IMR-90 (cell line): ENCODE results near the gene COPZ1. TPM values are rescaled to one million over a fixed set of nuclear protein-coding genes. Genes with fewer than 3 reads are reported as not detected.

Experiments used
- ATAC-seq: fragments of 200-7000 bp; cut with Tn5 transposase; 2 replicates; pipeline ENCODE4 v1.9.1; 2020; ENCODE audit warnings: low read depth, mild to moderate bottlenecking, moderate library complexity
- BruUV-seq: library from RNA; stranded (reverse); fragments of 400-500 nt; replicated peaks from 2 replicates; lab custom pipeline; 2021; lab: Mats Ljungman, UMichigan
- CTCF ChIA-PET: fragments of 300-600 bp; formaldehyde crosslinking; extraction: SDS; loops from one replicate; lab custom pipeline; 2021; ENCODE audit warnings: antibody characterized with exemption; lab: Yijun Ruan, JAX
- POLR2A ChIA-PET: fragments of 300-600 bp; sonication (Branson Sonifier 250); formaldehyde crosslinking; loops from one replicate; lab custom pipeline; 2022; ENCODE audit warnings: antibody characterized with exemption; ENCODE audit not compliant: unreplicated experiment; lab: Charles Lee
- DNase-seq: peaks from one replicate; pipeline ENCODE4 v3.0.0; 2013
- H2AFZ ChIP-seq: replicated peaks from 2 replicates; pipeline ENCODE3; 2013; ENCODE audit warnings: low read length, mild to moderate bottlenecking; ENCODE audit not compliant: poor library complexity
- H2AK5ac ChIP-seq: 2 replicates; pipeline ENCODE4 v1.6.1; 2013; ENCODE audit warnings: low read depth, low read length, inconsistent platforms
- H2AK9ac ChIP-seq: replicated peaks from 2 replicates; pipeline ENCODE3; 2013; ENCODE audit warnings: mild to moderate bottlenecking, low read depth, low read length, moderate library complexity; ENCODE audit not compliant: poor library complexity
- H2BK120ac ChIP-seq: 2 replicates; pipeline ENCODE4 v1.6.1; 2013; ENCODE audit warnings: low read depth, low read length, inconsistent platforms
- H2BK15ac ChIP-seq: 3 replicates; pipeline ENCODE4 v1.6.1; 2013; ENCODE audit warnings: low read depth, low read length, inconsistent platforms
- H2BK20ac ChIP-seq: 2 replicates; pipeline ENCODE4 v1.6.1; 2013; ENCODE audit warnings: low read depth, mild to moderate bottlenecking, inconsistent platforms, low read length, moderate library complexity
- H2BK5ac ChIP-seq: 2 replicates; pipeline ENCODE4 v1.6.1; 2013; ENCODE audit warnings: mild to moderate bottlenecking, low read depth, low read length, inconsistent platforms; ENCODE audit not compliant: poor library complexity, severe bottlenecking
- H3K14ac ChIP-seq: replicated peaks from 2 replicates; pipeline ENCODE4 v1.6.1; 2013; ENCODE audit warnings: low read depth, low read length, inconsistent platforms
- H3K18ac ChIP-seq: 2 replicates; pipeline ENCODE4 v1.6.1; 2013; ENCODE audit warnings: low read depth, low read length, control low read depth
- H3K23ac ChIP-seq: 2 replicates; pipeline ENCODE4 v1.6.1; 2013; ENCODE audit warnings: low read depth, low read length, inconsistent platforms
- H3K27ac ChIP-seq: 2 replicates; pipeline ENCODE4 v1.5.1; 2013; ENCODE audit warnings: mild to moderate bottlenecking, control low read depth, low read length; ENCODE audit not compliant: insufficient read depth
- H3K27me3 ChIP-seq: 2 replicates; pipeline ENCODE4 v1.6.1; 2013; ENCODE audit warnings: low read length; ENCODE audit not compliant: control insufficient read depth, insufficient read depth
- H3K36me3 ChIP-seq: 2 replicates; pipeline ENCODE4 v1.6.1; 2013; ENCODE audit warnings: low read length, mixed read lengths; ENCODE audit not compliant: control insufficient read depth, insufficient read depth
- H3K4ac ChIP-seq: 2 replicates; pipeline ENCODE4 v1.6.1; 2013; ENCODE audit warnings: low read depth, low read length, inconsistent platforms
- H3K4me1 ChIP-seq: 2 replicates; pipeline ENCODE4 v1.6.1; 2013; ENCODE audit warnings: low read length, mixed read lengths; ENCODE audit not compliant: control insufficient read depth, insufficient read depth
- H3K4me2 ChIP-seq: 2 replicates; pipeline ENCODE4 v1.6.1; 2013; ENCODE audit warnings: low read depth, mild to moderate bottlenecking, control low read depth, low read length, moderate library complexity
- H3K4me3 ChIP-seq: 2 replicates; pipeline ENCODE4 v1.5.1; 2013; ENCODE audit warnings: low read depth, mild to moderate bottlenecking, control low read depth, low read length, moderate library complexity; ENCODE audit not compliant: insufficient read depth
- H3K56ac ChIP-seq: 2 replicates; pipeline ENCODE4 v1.6.1; 2013; ENCODE audit warnings: low read length, inconsistent platforms; ENCODE audit not compliant: insufficient read depth; ENCODE audit errors: extremely low read depth
- H3K79me1 ChIP-seq, 2 experiments: 2 replicates each; pipeline ENCODE4 v1.6.1; 2013; ENCODE audit warnings: low read length in 2 of 2, inconsistent platforms in 1 of 2, low read depth in 1 of 2
- H3K9ac ChIP-seq: 2 replicates; pipeline ENCODE4 v1.6.1; 2013; ENCODE audit warnings: low read depth, low read length, control low read depth
- H3K9me1 ChIP-seq: 2 replicates; pipeline ENCODE4 v1.6.1; 2013; ENCODE audit warnings: low read length, inconsistent platforms; ENCODE audit not compliant: insufficient read depth
- H3K9me3 ChIP-seq: 2 replicates; pipeline ENCODE4 v1.6.1; 2013; ENCODE audit warnings: low read length; ENCODE audit not compliant: control insufficient read depth, insufficient read depth
- H4K20me1 ChIP-seq: 2 replicates; pipeline ENCODE4 v1.6.1; 2013; ENCODE audit warnings: low read length, inconsistent platforms; ENCODE audit not compliant: insufficient read depth
- H4K5ac ChIP-seq: 2 replicates; pipeline ENCODE4 v1.6.1; 2013; ENCODE audit warnings: mild to moderate bottlenecking, low read depth, low read length, control low read depth
- H4K8ac ChIP-seq, 2 experiments: 2 replicates each; pipeline ENCODE4 v1.6.1; 2013; ENCODE audit warnings: low read depth in 2 of 2, low read length in 2 of 2, control low read depth in 1 of 2, inconsistent platforms in 1 of 2
- H4K91ac ChIP-seq: 2 replicates; pipeline ENCODE4 v1.6.1; 2013; ENCODE audit warnings: low read depth, low read length, inconsistent platforms; ENCODE audit not compliant: insufficient read depth
- BHLHE40 ChIP-seq: fragments of 150-350 bp; IDR thresholded peaks from 2 replicates; pipeline ENCODE4 v1.6.1; 2016; ENCODE audit warnings: mild to moderate bottlenecking, low read depth, low read length
- CEBPB ChIP-seq: IDR thresholded peaks from 2 replicates; pipeline ENCODE4 v1.6.1; 2012; ENCODE audit warnings: low read depth, low read length, improper control_type of control experiment
- CHD1 ChIP-seq: IDR thresholded peaks from 2 replicates; pipeline ENCODE4 v1.6.1; 2012; ENCODE audit warnings: low read depth, low read length, improper control_type of control experiment
- ELK1 ChIP-seq: fragments of 150-350 bp; IDR thresholded peaks from 2 replicates; pipeline ENCODE4 v1.6.1; 2016; ENCODE audit warnings: low read depth, mild to moderate bottlenecking, low read length, moderate library complexity, borderline replicate concordance
- FOS ChIP-seq: fragments of 150-350 bp; IDR thresholded peaks from 2 replicates; pipeline ENCODE4 v1.6.1; 2016; ENCODE audit warnings: low read depth, low read length
- MAFK ChIP-seq: IDR thresholded peaks from 2 replicates; pipeline ENCODE4 v1.6.1; 2012; ENCODE audit warnings: low read depth, low read length, improper control_type of control experiment
- MAZ ChIP-seq: IDR thresholded peaks from 2 replicates; pipeline ENCODE4 v1.6.1; 2012; ENCODE audit warnings: low read depth, mild to moderate bottlenecking, low read length, improper control_type of control experiment, moderate library complexity, borderline replicate concordance
- MXI1 ChIP-seq: IDR thresholded peaks from 2 replicates; pipeline ENCODE4 v1.6.1; 2012; ENCODE audit warnings: low read depth, mild to moderate bottlenecking, low read length, moderate library complexity, borderline replicate concordance
- RAD21 ChIP-seq: IDR thresholded peaks from 2 replicates; pipeline ENCODE4 v1.6.1; 2012; ENCODE audit warnings: low read length, improper control_type of control experiment
- RFX5 ChIP-seq: IDR thresholded peaks from 2 replicates; pipeline ENCODE4 v1.8.0; 2012; ENCODE audit warnings: low read depth, mild to moderate bottlenecking, low read length, moderate library complexity
- SMC3 ChIP-seq: fragments of 150-350 bp; IDR thresholded peaks from 2 replicates; pipeline ENCODE4 v1.6.1; 2016; ENCODE audit warnings: low read depth, mild to moderate bottlenecking, antibody characterized with exemption, low read length, moderate library complexity
- WGBS, 2 experiments: methylation state at CpG; one replicate each; pipeline versions ENCODE4 v1.1.5 to v1.1.7; 2013; ENCODE audit warnings: missing lambda C conversion rate in 2 of 2; ENCODE audit not compliant: insufficient read length in 1 of 2; ENCODE audit errors: extremely low coverage in 2 of 2; 5-methylcytosine and 5-hydroxymethylcytosine counted together
- dilution Hi-C: fragments of 300-500 bp; cut with HindIII; formaldehyde crosslinking; loops from one replicate; pipeline ENCODE4 v1.14.3; 2018; ENCODE audit warnings: low sequenced_read_pairs; ENCODE audit not compliant: unreplicated experiment
- in situ Hi-C: fragments of 300-500 bp; cut with MboI; formaldehyde crosslinking; loops from 3 replicates; pipeline ENCODE4 v1.14.3; 2019; ENCODE audit warnings: low sequenced_read_pairs, inconsistent platforms, mixed read lengths
- intact Hi-C: fragments of 100-400 bp; cut with micrococcal nuclease; formaldehyde crosslinking; loops from 2 replicates; pipeline ENCODE4 v1.10.0; 2022
- polyA plus RNA-seq, 3 experiments: library from polyadenylated mRNA; depleted of rRNA; stranded (reverse); fragments of >200 nt; gene quantifications; 2 replicates each; pipeline ENCODE4 v1.2.3, GENCODE V29; 2012; ENCODE audit warnings: low replicate concordance in 1 of 3
- total RNA-seq: library from RNA; depleted of rRNA; stranded (reverse); fragments of >200 nt; gene quantifications from 2 replicates; pipeline ENCODE4 v1.2.3, GENCODE V29; 2012
- TF ChIP-seq, protein P1 (sequence below): conservative IDR thresholded peaks from 2 replicates; pipeline ENCODE4 v1.5.1; 2012; ENCODE audit warnings: mild to moderate bottlenecking, low read depth, low read length, improper control_type of control experiment

The COPZ1 gene
- total and polyA plus RNA-seq, 2 of the 4 experiments (the other 2 are of a cell fraction), result 187 to 382 TPM

DNA sequence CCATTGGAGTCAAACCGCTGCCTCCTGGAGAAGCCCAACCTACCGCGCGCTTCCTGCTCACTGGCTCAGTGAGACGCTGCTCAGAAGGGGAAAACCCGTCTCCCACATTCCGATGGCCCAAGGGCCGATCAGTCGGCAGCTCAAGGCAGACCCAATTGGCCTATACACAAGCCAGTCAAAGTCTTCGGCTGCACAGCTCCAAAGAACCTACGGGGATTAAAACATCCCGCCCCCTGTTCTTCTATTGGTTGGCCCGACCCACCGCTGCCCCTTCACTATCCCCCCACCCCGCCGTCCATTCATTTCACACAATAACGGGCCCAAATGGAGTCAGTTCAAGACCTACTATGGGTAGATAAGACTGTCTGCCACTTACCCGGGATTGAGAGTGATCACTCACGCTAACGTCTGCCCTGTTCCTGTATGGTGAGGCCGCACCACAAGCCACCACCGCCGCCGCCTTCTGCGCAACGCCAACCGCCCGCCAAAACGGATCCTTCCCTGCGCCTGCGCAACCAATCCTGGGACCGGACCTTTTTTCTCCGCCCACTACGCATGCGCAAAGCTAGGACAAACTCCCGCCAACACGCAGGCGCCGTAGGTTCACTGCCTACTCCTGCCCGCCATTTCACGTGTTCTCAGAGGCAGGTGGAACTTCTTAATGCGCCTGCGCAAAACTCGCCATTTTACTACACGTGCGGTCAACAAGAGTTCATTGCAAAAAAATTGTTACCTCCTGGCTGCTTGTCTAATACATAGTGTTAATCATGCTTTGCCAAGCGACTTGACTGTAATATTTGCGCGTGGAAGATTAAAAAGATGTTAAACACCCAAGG lies 45.1 kb upstream of the COPZ1 start, which contains the start of gene CBX5:
CBX5 (minus strand) TSS at position 491 of the 836 bp plus-strand sequence. CDS start 22,472 bp downstream, outside the sequence.
- H3K23ac ChIP-seq, result peak within 1 kb of the TSS; percentile 99
- peaks cover 0 to 32% of the 10 kb centered on the region in 2 experiments; a peak in 3 of 4 replicates for H3K79me1 ChIP-seq
- H4K5ac ChIP-seq, result peak within 1 kb of the TSS; percentile 82
- peak within 1 kb of the TSS; percentile 88 for H2BK5ac ChIP-seq
- peak within 1 kb of the TSS; percentile 98 for H3K14ac ChIP-seq
- peak within 1 kb of the TSS; percentile 70; the same call in 1 of the 2 replicates for H2BK20ac ChIP-seq
- H2AK5ac ChIP-seq, result peak within 1 kb of the TSS; percentile 96
- dilution Hi-C loops (no loop called here), intact Hi-C loops (loop anchor here (1.0 to 2.0 kb wide), 4 partner anchors 21 to 79 kb away; partner anchors contain the start of gene COPZ1), in situ Hi-C loops (loop anchor here (5.0 kb wide), 1 partner anchor 53 kb away; no protein-coding TSS in a partner anchor)
- peak within 1 kb of the TSS; percentile 99 for H2AK9ac ChIP-seq
- H3K56ac ChIP-seq, result peak within 1 kb of the TSS; percentile 97
- peak within 1 kb of the TSS; percentile 86 for H3K4me2 ChIP-seq
- POLR2A ChIA-PET, result interaction anchor here (0.5 to 1.0 kb wide), 6 partner anchors 12 to 1632 kb away, joined by 3 to 6 read pairs (median 3); no protein-coding TSS in a partner anchor
- ATAC-seq (peak; percentile 82), DNase-seq (peak; percentile 100)
- peaks cover 3% of the 10 kb centered on the region for H3K4me1 ChIP-seq
- H2AFZ ChIP-seq, result peak within 1 kb of the TSS; percentile 94
- H3K4me3 ChIP-seq, result peak within 1 kb of the TSS; percentile 63
- BruUV-seq, result no TSS peak
- H4K8ac ChIP-seq, result peak within 1 kb of the TSS; percentile 93 to 96
- peak within 1 kb of the TSS; percentile 94 for H4K91ac ChIP-seq
- 0% methylated on average over 22 of the region's 49 CpGs; no CpG with 5 or more reads in 1 of the 2 experiments for WGBS, 2 experiments
- peak within 1 kb of the TSS; percentile 75 for H2BK120ac ChIP-seq
- peak within 1 kb of the TSS; percentile 93 for H3K9ac ChIP-seq
- H3K9me1 ChIP-seq, result no peaks in the 10 kb centered on the region
- H3K27ac ChIP-seq, result peak within 1 kb of the TSS; percentile 82
- H3K4ac ChIP-seq, result peak within 1 kb of the TSS; percentile 96
- H2BK15ac ChIP-seq, result peak within 1 kb of the TSS; percentile 71; the same call in 1 of the 3 replicates
- H3K27me3 ChIP-seq, result no peaks in the 10 kb centered on the region
- CTCF ChIA-PET, result interaction anchor here (1.0 to 1.4 kb wide), 2 partner anchors 27 to 63 kb away, joined by 3 to 5 read pairs; no protein-coding TSS in a partner anchor
- H3K36me3 ChIP-seq, result peaks cover 24% of the 10 kb centered on the region
- H3K18ac ChIP-seq, result peak within 1 kb of the TSS; percentile 59
- no peaks in the 10 kb centered on the region for H3K9me3 ChIP-seq
- peaks cover 47% of the 10 kb centered on the region for H4K20me1 ChIP-seq
- TF ChIP-seq RAD21, result no peak
- TF ChIP-seq RFX5, result no peak
- TF ChIP-seq MAZ, result 0 out of 2 replicates have a peak, but pooled peaks have one; percentile 8
- TF ChIP-seq ELK1, result no peak
- TF ChIP-seq CHD1, result no peak
- no peak for TF ChIP-seq SMC3
- TF ChIP-seq FOS, result peak; percentile 51
- TF ChIP-seq CEBPB, result peak; percentile 25; the same call in 1 of the 2 replicates
- TF ChIP-seq MAFK, result no peak
- TF ChIP-seq, protein P1, sequence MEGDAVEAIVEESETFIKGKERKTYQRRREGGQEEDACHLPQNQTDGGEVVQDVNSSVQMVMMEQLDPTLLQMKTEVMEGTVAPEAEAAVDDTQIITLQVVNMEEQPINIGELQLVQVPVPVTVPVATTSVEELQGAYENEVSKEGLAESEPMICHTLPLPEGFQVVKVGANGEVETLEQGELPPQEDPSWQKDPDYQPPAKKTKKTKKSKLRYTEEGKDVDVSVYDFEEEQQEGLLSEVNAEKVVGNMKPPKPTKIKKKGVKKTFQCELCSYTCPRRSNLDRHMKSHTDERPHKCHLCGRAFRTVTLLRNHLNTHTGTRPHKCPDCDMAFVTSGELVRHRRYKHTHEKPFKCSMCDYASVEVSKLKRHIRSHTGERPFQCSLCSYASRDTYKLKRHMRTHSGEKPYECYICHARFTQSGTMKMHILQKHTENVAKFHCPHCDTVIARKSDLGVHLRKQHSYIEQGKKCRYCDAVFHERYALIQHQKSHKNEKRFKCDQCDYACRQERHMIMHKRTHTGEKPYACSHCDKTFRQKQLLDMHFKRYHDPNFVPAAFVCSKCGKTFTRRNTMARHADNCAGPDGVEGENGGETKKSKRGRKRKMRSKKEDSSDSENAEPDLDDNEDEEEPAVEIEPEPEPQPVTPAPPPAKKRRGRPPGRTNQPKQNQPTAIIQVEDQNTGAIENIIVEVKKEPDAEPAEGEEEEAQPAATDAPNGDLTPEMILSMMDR, result no peak
- peak; percentile 93 for TF ChIP-seq BHLHE40
- peak; percentile 78 for TF ChIP-seq MXI1
